CD8-positive, alpha-beta memory T cell (primary cell): ENCODE measurements around the gene MYBPHL. TPM values are rescaled to one million over a fixed set of nuclear protein-coding genes. Genes with fewer than 3 reads are reported as not detected.
A peak's percentile ranks its signal among the peaks of the same experiment; 100 is the strongest.

Source experiments
- CTCF ChIA-PET: fragments of 350-600 bp; sonication (Branson Sonifier 250); formaldehyde crosslinking; loops from one replicate; lab custom pipeline; 2021; ENCODE audit warnings: antibody characterized with exemption; lab: Charles Lee
- POLR2A ChIA-PET: fragments of 350-600 bp; sonication (Branson Sonifier 250); formaldehyde crosslinking; loops from one replicate; lab custom pipeline; 2021; ENCODE audit warnings: antibody characterized with exemption; lab: Charles Lee
- DNase-seq, 5 donors: peaks; one replicate each; pipeline versions ENCODE4 v3.0.0 to v3.0.0-alpha.2; 2020 to 2022; ENCODE audit warnings: mixed read lengths in 1 of 5
- H3K27ac ChIP-seq: one replicate; pipeline ENCODE4 v1.7.0; 2013; ENCODE audit warnings: low read depth, mild to moderate bottlenecking, low read length, moderate library complexity
- H3K27me3 ChIP-seq: 2 replicates; pipeline ENCODE4 v1.7.0; 2013; ENCODE audit warnings: low read length, mild to moderate bottlenecking; ENCODE audit not compliant: insufficient read depth, poor library complexity, severe bottlenecking
- H3K36me3 ChIP-seq: 2 replicates; pipeline ENCODE4 v1.7.0; 2013; ENCODE audit warnings: mild to moderate bottlenecking, low read length, moderate library complexity; ENCODE audit not compliant: insufficient read depth
- H3K4me1 ChIP-seq: 2 replicates; pipeline ENCODE4 v1.7.0; 2013; ENCODE audit warnings: mild to moderate bottlenecking, low read length, moderate library complexity; ENCODE audit not compliant: insufficient read depth
- H3K4me3 ChIP-seq: 2 replicates; pipeline ENCODE4 v1.7.0; 2013; ENCODE audit warnings: mild to moderate bottlenecking, low read length
- H3K9me3 ChIP-seq: 2 replicates; pipeline ENCODE4 v1.7.0; 2013; ENCODE audit warnings: mild to moderate bottlenecking, low read length
- H3K27ac Mint-ChIP-seq, 8 donors: one replicate each; pipeline ENCODE4 v1.8.0; 2020 to 2021; ENCODE audit warnings: mixed read lengths in 8 of 8, mild to moderate bottlenecking in 6 of 8, inconsistent platforms in 3 of 8, moderate library complexity in 3 of 8
- H3K27me3 Mint-ChIP-seq, 2 donors: one replicate each; pipeline ENCODE4 v1.8.0; 2020 to 2021; ENCODE audit warnings: mixed read lengths in 2 of 2, mild to moderate bottlenecking in 1 of 2, moderate library complexity in 1 of 2
- H3K36me3 Mint-ChIP-seq, 3 donors: one replicate each; pipeline ENCODE4 v1.8.0; 2020 to 2021; ENCODE audit warnings: mixed read lengths in 3 of 3, inconsistent platforms in 1 of 3, mild to moderate bottlenecking in 1 of 3
- H3K4me1 Mint-ChIP-seq, 3 donors: one replicate each; pipeline ENCODE4 v1.8.0; 2020 to 2021; ENCODE audit warnings: mixed read lengths in 3 of 3, inconsistent platforms in 1 of 3, mild to moderate bottlenecking in 1 of 3
- H3K4me3 Mint-ChIP-seq, 7 donors: one replicate each; pipeline ENCODE4 v1.8.0; 2020 to 2021; ENCODE audit warnings: mixed read lengths in 7 of 7, mild to moderate bottlenecking in 6 of 7, moderate library complexity in 4 of 7, inconsistent platforms in 2 of 7
- H3K9me3 Mint-ChIP-seq, 5 donors: one replicate each; pipeline ENCODE4 v1.8.0; 2020 to 2022; ENCODE audit warnings: mixed read lengths in 5 of 5, mild to moderate bottlenecking in 3 of 5, moderate library complexity in 2 of 5, inconsistent platforms in 1 of 5
- polyA plus RNA-seq: library from polyadenylated mRNA; unstranded; fragments of 300-500 nt; fragmentation: Illumina TruSeq; gene quantifications from one replicate; pipeline ENCODE4 v1.2.3, GENCODE V29; 2021
- total RNA-seq, 2 experiments: library from RNA; stranded (reverse); gene quantifications; one replicate each; pipeline ENCODE4 v1.2.3, GENCODE V29; 2021

MYBPHL gene
- total and polyA plus RNA-seq, 3 experiments from 2014 or later: not detected

GRCh38 chr1:109243860-109244552, 62.8 kb downstream of the MYBPHL start:
- POLR2A ChIA-PET: no interaction called here
- no peak overlapping the region for H3K27ac Mint-ChIP-seq
- DNase-seq: no peak
- Histone ChIP-seq H3K4me1 (peaks cover 14% of the 10 kb centered on the region), H3K4me3 (no peak overlapping the region), H3K9me3 (no peaks in the 10 kb centered on the region), H3K27me3 (no peaks in the 10 kb centered on the region), H3K27ac (no peak overlapping the region), H3K36me3 (no peaks in the 10 kb centered on the region)
- H3K36me3 Mint-ChIP-seq: peaks cover 0 to 4% (median 0%) of the 10 kb centered on the region in 3 donors
- CTCF ChIA-PET: interaction anchor here (1.0 to 1.2 kb wide), 2 partner anchors 30 to 249 kb away, joined by 3 to 4 read pairs; partner anchors contain the start of gene SARS1
- peaks cover 9 to 16% of the 10 kb centered on the region in 2 donors for H3K27me3 Mint-ChIP-seq
- no peaks in the 10 kb centered on the region for H3K9me3 Mint-ChIP-seq
- H3K4me1 Mint-ChIP-seq: peaks cover 18 to 20% (median 18%) of the 10 kb centered on the region in 3 donors
- no peak overlapping the region for H3K4me3 Mint-ChIP-seq

GRCh38 chr1:109243221-109243620, 63.6 kb downstream of the MYBPHL start:
- no peak for DNase-seq
- Mint-ChIP-seq H3K4me1 (peaks cover 16 to 18% (median 17%) of the 10 kb centered on the region in 3 donors), H3K36me3 (peaks cover 0 to 11% (median 2%) of the 10 kb centered on the region in 3 donors), H3K27me3 (peaks cover 8 to 15% of the 10 kb centered on the region in 2 donors), H3K27ac (peak overlapping the region in 1 of 8 donors; percentile 89), H3K9me3 (no peaks in the 10 kb centered on the region), H3K4me3 (peak overlapping the region in 1 of 7 donors; percentile 36)
- POLR2A ChIA-PET: interaction anchor here (0.5 kb wide), 1 partner anchor 184 kb away, joined by 4 read pairs; no protein-coding TSS in a partner anchor
- Histone ChIP-seq H3K27me3 (no peaks in the 10 kb centered on the region), H3K27ac (no peak overlapping the region), H3K9me3 (no peaks in the 10 kb centered on the region), H3K4me1 (peaks cover 12% of the 10 kb centered on the region), H3K4me3 (no peak overlapping the region), H3K36me3 (no peaks in the 10 kb centered on the region)
- CTCF ChIA-PET: interaction anchor here (1.0 to 1.2 kb wide), 2 partner anchors 29 to 250 kb away, joined by 3 to 4 read pairs; partner anchors contain the start of gene SARS1

GRCh38 chr1:109242387-109242786, 64.4 kb downstream of the MYBPHL start:
- no peaks in the 10 kb centered on the region for H3K9me3 Mint-ChIP-seq
- Histone ChIP-seq H3K4me1 (peaks cover 12% of the 10 kb centered on the region), H3K9me3 (no peaks in the 10 kb centered on the region), H3K27me3 (no peaks in the 10 kb centered on the region), H3K4me3 (no peak overlapping the region), H3K36me3 (no peaks in the 10 kb centered on the region), H3K27ac (no peak overlapping the region)
- ChIA-PET POLR2A (interaction anchor here (0.7 kb wide), 1 partner anchor 24 kb away, joined by 3 read pairs; no protein-coding TSS in a partner anchor), CTCF (interaction anchor here (1.0 kb wide), 1 partner anchor 11 kb away, joined by 3 read pairs; no protein-coding TSS in a partner anchor)
- peaks cover 5 to 11% of the 10 kb centered on the region in 2 donors for H3K27me3 Mint-ChIP-seq
- H3K4me1 Mint-ChIP-seq: peaks cover 16 to 18% (median 17%) of the 10 kb centered on the region in 3 donors
- peaks cover 0 to 20% (median 4%) of the 10 kb centered on the region in 3 donors for H3K36me3 Mint-ChIP-seq
- peak overlapping the region in 3 of 8 donors; percentile 30 to 51 (median 32) for H3K27ac Mint-ChIP-seq
- no peak for DNase-seq
- H3K4me3 Mint-ChIP-seq: no peak overlapping the region

Other genes with a start within 250 kb of the MYBPHL start
- 10 to 100 TPM; 37.5 to 40.9 TPM for gene TAF13, start 231.0 kb downstream of the MYBPHL start, total RNA-seq
- gene TAF13, start 231.0 kb downstream of the MYBPHL start, polyA plus RNA-seq: 2.3 TPM
- 10 to 100 TPM; 30.3 to 36.6 TPM for gene TMEM167B, start 216.2 kb downstream of the MYBPHL start, total RNA-seq
- 38.2 TPM for gene TMEM167B, start 216.2 kb downstream of the MYBPHL start, polyA plus RNA-seq
- gene ELAPOR1, start 192.9 kb downstream of the MYBPHL start, total RNA-seq: 10 to 100 TPM; 11.3 to 13.9 TPM
- gene ELAPOR1, start 192.9 kb downstream of the MYBPHL start, polyA plus RNA-seq: 15.7 TPM
- 100 to 1,000 TPM; 189 to 195 TPM for gene SARS1, start 93.1 kb downstream of the MYBPHL start, total RNA-seq
- 157 TPM for gene SARS1, start 93.1 kb downstream of the MYBPHL start, polyA plus RNA-seq
- gene CELSR2, start 57.5 kb downstream of the MYBPHL start, total RNA-seq: 1 to 10 TPM; 2.7 to 2.8 TPM
- gene CELSR2, start 57.5 kb downstream of the MYBPHL start, polyA plus RNA-seq: 0.77 TPM
- gene PSRC1, start 23.9 kb downstream of the MYBPHL start, total RNA-seq: 1 to 10 TPM; 5.4 to 5.8 TPM
- 0.59 TPM for gene PSRC1, start 23.9 kb downstream of the MYBPHL start, polyA plus RNA-seq
- 1 to 10 TPM; 3.0 to 3.9 TPM for gene SORT1, start 90.9 kb upstream of the MYBPHL start, total RNA-seq
- 0.16 TPM for gene SORT1, start 90.9 kb upstream of the MYBPHL start, polyA plus RNA-seq
- 100 to 1,000 TPM; 207 to 238 TPM for gene PSMA5, start 119.4 kb upstream of the MYBPHL start, total RNA-seq
- 120 TPM for gene PSMA5, start 119.4 kb upstream of the MYBPHL start, polyA plus RNA-seq
- gene SYPL2, start 159.5 kb upstream of the MYBPHL start, total RNA-seq: under 1 TPM in 1 of 2 experiments, not detected in 1; 0.07 TPM
- gene SYPL2, start 159.5 kb upstream of the MYBPHL start, polyA plus RNA-seq: 0.07 TPM
- gene ATXN7L2, start 176.9 kb upstream of the MYBPHL start, total RNA-seq: 10 to 100 TPM; 14.6 to 15.3 TPM
- gene ATXN7L2, start 176.9 kb upstream of the MYBPHL start, polyA plus RNA-seq: 8.7 TPM
- gene CYB561D1, start 187.1 kb upstream of the MYBPHL start, total RNA-seq: 10 to 100 TPM in 1 of 2 experiments, 1 to 10 TPM in 1; 9.9 to 10.6 TPM
- gene CYB561D1, start 187.1 kb upstream of the MYBPHL start, polyA plus RNA-seq: 15.4 TPM
- gene AMIGO1, start 202.7 kb upstream of the MYBPHL start, total RNA-seq: 1 to 10 TPM; 4.0 to 4.9 TPM
- gene AMIGO1, start 202.7 kb upstream of the MYBPHL start, polyA plus RNA-seq: 20.2 TPM
- under 1 TPM in 1 of 2 experiments, not detected in 1; 0.39 TPM for gene GPR61, start 232.9 kb upstream of the MYBPHL start, total RNA-seq
- not detected for gene GPR61, start 232.9 kb upstream of the MYBPHL start, polyA plus RNA-seq
- gene GNAI3, start 241.6 kb upstream of the MYBPHL start, total RNA-seq: 1 to 10 TPM; 9.8 to 9.9 TPM
- gene GNAI3, start 241.6 kb upstream of the MYBPHL start, polyA plus RNA-seq: 8.6 TPM